Activated CD8-positive, alpha-beta T cell treated with anti-CD3 and anti-CD28 coated beads, Interleukin-2, amount 10 ng/mL, durations not matched to agents 7 days and 5 days (primary cell): ENCODE results near the gene FTSJ1. TPM values are rescaled to one million over a fixed set of nuclear protein-coding genes. Genes with fewer than 3 reads are reported as not detected.
"Not testable (repeated sequence)": the region's sequence is repeated elsewhere in the genome, so short reads cannot be mapped to it uniquely, and the experiment has no call there.

Source experiments
- ATAC-seq: fragments of 150-1000 bp; cut with Tn5 transposase; one replicate; pipeline ENCODE4 v1.10.0; 2021; ENCODE audit warnings: moderate library complexity
- CTCF ChIA-PET: fragments of 350-600 bp; sonication (Branson Sonifier 250); formaldehyde crosslinking; loops from one replicate; lab custom pipeline; 2021; ENCODE audit warnings: antibody characterized with exemption; lab: Charles Lee
- POLR2A ChIA-PET: fragments of 350-600 bp; sonication (Branson Sonifier 250); formaldehyde crosslinking; loops from one replicate; lab custom pipeline; 2021; ENCODE audit warnings: antibody characterized with exemption; lab: Charles Lee
- DNase-seq: peaks from one replicate; pipeline ENCODE4 v3.0.0-alpha.2; 2020
- H3K27ac Mint-ChIP-seq: one replicate; pipeline ENCODE4 v1.8.0; 2021; ENCODE audit warnings: mild to moderate bottlenecking, mixed read lengths
- H3K27me3 Mint-ChIP-seq: one replicate; pipeline ENCODE4 v1.8.0; 2021; ENCODE audit warnings: low read depth, mixed read lengths
- H3K36me3 Mint-ChIP-seq: one replicate; pipeline ENCODE4 v1.8.0; 2021; ENCODE audit warnings: low read depth, mixed read lengths
- H3K4me1 Mint-ChIP-seq: one replicate; pipeline ENCODE4 v1.8.0; 2021; ENCODE audit warnings: low read depth, mixed read lengths
- H3K4me3 Mint-ChIP-seq: one replicate; pipeline ENCODE4 v1.8.0; 2021; ENCODE audit warnings: mild to moderate bottlenecking, mixed read lengths
- H3K9me3 Mint-ChIP-seq: one replicate; pipeline ENCODE4 v1.8.0; 2022; ENCODE audit warnings: mixed read lengths; ENCODE audit not compliant: insufficient read depth
- total RNA-seq, 2 experiments: library from RNA; stranded (reverse); gene quantifications; one replicate each; pipeline ENCODE4 v1.2.3, GENCODE V29; 2021

Gene FTSJ1
- total RNA-seq, 2 experiments from 2014 or later: 64.9 to 72.0 TPM

GRCh38 chrX:48515842-48516241, 39.8 kb downstream of the FTSJ1 start:
- no peaks in the 10 kb centered on the region for H3K9me3 Mint-ChIP-seq
- H3K4me3 Mint-ChIP-seq: no peak overlapping the region
- ATAC-seq (no peak), DNase-seq (no peak)
- H3K27ac Mint-ChIP-seq: no peak overlapping the region
- peaks cover 47% of the 10 kb centered on the region for H3K4me1 Mint-ChIP-seq
- peaks cover 34% of the 10 kb centered on the region for H3K36me3 Mint-ChIP-seq
- no peaks in the 10 kb centered on the region for H3K27me3 Mint-ChIP-seq
- CTCF ChIA-PET: no interaction called here
- POLR2A ChIA-PET: no interaction called here

- H3K4me1 Mint-ChIP-seq: peaks cover 47% of the 10 kb centered on the region
- no peak for ATAC-seq
- H3K4me3 Mint-ChIP-seq: no peak overlapping the region
- no peak for DNase-seq
- H3K27me3 Mint-ChIP-seq: no peaks in the 10 kb centered on the region
- H3K36me3 Mint-ChIP-seq: peaks cover 33% of the 10 kb centered on the region
- H3K9me3 Mint-ChIP-seq: no peaks in the 10 kb centered on the region
- ChIA-PET CTCF (no interaction called here), POLR2A (no interaction called here)
- H3K27ac Mint-ChIP-seq: peak overlapping the region; percentile 48
Observed at GRCh38 chrX:48516285-48516684, 40.3 kb downstream of the FTSJ1 start.

GRCh38 chrX:48516987-48517386, 41.0 kb downstream of the FTSJ1 start:
- Mint-ChIP-seq H3K9me3 (no peaks in the 10 kb centered on the region), H3K36me3 (peaks cover 28% of the 10 kb centered on the region), H3K4me1 (peaks cover 43% of the 10 kb centered on the region), H3K27me3 (no peaks in the 10 kb centered on the region), H3K4me3 (no peak overlapping the region), H3K27ac (peak overlapping the region; percentile 34)
- CTCF ChIA-PET: no interaction called here
- ATAC-seq (no peak), DNase-seq (no peak)
- POLR2A ChIA-PET: no interaction called here

GRCh38 chrX:48519481-48519880, 43.5 kb downstream of the FTSJ1 start:
- H3K27me3 Mint-ChIP-seq, CTCF ChIA-PET, POLR2A ChIA-PET, ATAC-seq, DNase-seq, H3K9me3 Mint-ChIP-seq, H3K4me3 Mint-ChIP-seq: not testable (repeated sequence)
- H3K27ac Mint-ChIP-seq: peak overlapping the region; percentile 99
- H3K36me3 Mint-ChIP-seq: peaks cover 35% of the 10 kb centered on the region
- H3K4me1 Mint-ChIP-seq: peaks cover 45% of the 10 kb centered on the region

- DNase-seq: peak; percentile 46
- Mint-ChIP-seq H3K27ac (peak overlapping the region; percentile 99), H3K4me3 (peak overlapping the region; percentile 89), H3K27me3 (no peaks in the 10 kb centered on the region), H3K4me1 (peaks cover 42% of the 10 kb centered on the region), H3K9me3 (no peaks in the 10 kb centered on the region), H3K36me3 (peaks cover 39% of the 10 kb centered on the region)
- POLR2A ChIA-PET: interaction anchor here (2.7 kb wide), 1 partner anchor 19 kb away, joined by 20 read pairs; the partner anchor contains the start of gene TBC1D25
- CTCF ChIA-PET: interaction anchor here (2.6 kb wide), 1 partner anchor 19 kb away, joined by 11 read pairs; the partner anchor contains the start of gene TBC1D25
- ATAC-seq: no peak
Observed at GRCh38 chrX:48520455-48520854, 44.5 kb downstream of the FTSJ1 start.

GRCh38 chrX:48520976-48521352, 45.0 kb downstream of the FTSJ1 start:
- H3K4me1 Mint-ChIP-seq: peaks cover 43% of the 10 kb centered on the region
- POLR2A ChIA-PET: interaction anchor here (0.7 to 2.7 kb wide), 3 partner anchors 8 to 53 kb away, joined by 4 to 20 read pairs (median 9); partner anchors contain the start of genes RBM3 and TBC1D25
- no peaks in the 10 kb centered on the region for H3K27me3 Mint-ChIP-seq
- peak overlapping the region; percentile 99 for H3K27ac Mint-ChIP-seq
- no peaks in the 10 kb centered on the region for H3K9me3 Mint-ChIP-seq
- H3K36me3 Mint-ChIP-seq: peaks cover 41% of the 10 kb centered on the region
- CTCF ChIA-PET: interaction anchor here (2.6 kb wide), 1 partner anchor 19 kb away, joined by 11 read pairs; the partner anchor contains the start of gene TBC1D25
- DNase-seq (no peak), ATAC-seq (peak; percentile 1)
- peak overlapping the region; percentile 89 for H3K4me3 Mint-ChIP-seq

- POLR2A ChIA-PET: interaction anchor here (0.5 to 2.7 kb wide), 6 partner anchors 8 to 53 kb away, joined by 3 to 20 read pairs (median 4); partner anchors contain the start of genes RBM3, SLC38A5 and TBC1D25
- ATAC-seq: peak; percentile 97
- DNase-seq: peak; percentile 96
- peaks cover 41% of the 10 kb centered on the region for H3K36me3 Mint-ChIP-seq
- peaks cover 43% of the 10 kb centered on the region for H3K4me1 Mint-ChIP-seq
- no peaks in the 10 kb centered on the region for H3K9me3 Mint-ChIP-seq
- CTCF ChIA-PET: interaction anchor here (2.6 kb wide), 1 partner anchor 18 kb away, joined by 11 read pairs; the partner anchor contains the start of gene TBC1D25
- H3K4me3 Mint-ChIP-seq: peak within 1 kb of the TSS; percentile 89
- H3K27ac Mint-ChIP-seq: peak within 1 kb of the TSS; percentile 99
- H3K27me3 Mint-ChIP-seq: no peaks in the 10 kb centered on the region
Observed at GRCh38 chrX:48521353-48522243, 45.6 kb downstream of the FTSJ1 start, which contains the start of gene EBP. TSS of gene EBP (plus strand) at chrX:48521808. CDS start at chrX:48523772, 1,964 bp downstream.

- H3K4me3 Mint-ChIP-seq: peak overlapping the region; percentile 89
- H3K4me1 Mint-ChIP-seq: peaks cover 41% of the 10 kb centered on the region
- no peaks in the 10 kb centered on the region for H3K9me3 Mint-ChIP-seq
- ChIA-PET POLR2A (interaction anchor here (0.5 to 2.7 kb wide), 4 partner anchors 17 to 52 kb away, joined by 3 to 20 read pairs (median 6); partner anchors contain the start of genes RBM3 and TBC1D25), CTCF (interaction anchor here (0.8 to 2.6 kb wide), 2 partner anchors 17 to 48 kb away, joined by 4 to 11 read pairs; partner anchors contain the start of gene TBC1D25)
- peaks cover 45% of the 10 kb centered on the region for H3K36me3 Mint-ChIP-seq
- no peak for ATAC-seq
- DNase-seq: no peak
- no peaks in the 10 kb centered on the region for H3K27me3 Mint-ChIP-seq
- H3K27ac Mint-ChIP-seq: peak overlapping the region; percentile 99
Observed at GRCh38 chrX:48522291-48522690, 46.3 kb downstream of the FTSJ1 start.

GRCh38 chrX:48523682-48524081, 47.7 kb downstream of the FTSJ1 start:
- DNase-seq (no peak), ATAC-seq (no peak)
- H3K27me3 Mint-ChIP-seq: no peaks in the 10 kb centered on the region
- peak overlapping the region; percentile 80 for H3K27ac Mint-ChIP-seq
- CTCF ChIA-PET: no interaction called here
- peaks cover 44% of the 10 kb centered on the region for H3K4me1 Mint-ChIP-seq
- POLR2A ChIA-PET: no interaction called here
- no peaks in the 10 kb centered on the region for H3K9me3 Mint-ChIP-seq
- peaks cover 53% of the 10 kb centered on the region for H3K36me3 Mint-ChIP-seq
- peak overlapping the region; percentile 89 for H3K4me3 Mint-ChIP-seq

GRCh38 chrX:48525853-48526252, 49.9 kb downstream of the FTSJ1 start:
- H3K4me3 Mint-ChIP-seq: peak overlapping the region; percentile 12
- ATAC-seq, DNase-seq, H3K27me3 Mint-ChIP-seq, H3K27ac Mint-ChIP-seq, CTCF ChIA-PET, POLR2A ChIA-PET, H3K9me3 Mint-ChIP-seq: not testable (repeated sequence)
- H3K36me3 Mint-ChIP-seq: peaks cover 49% of the 10 kb centered on the region
- H3K4me1 Mint-ChIP-seq: peaks cover 35% of the 10 kb centered on the region

GRCh38 chrX:48530736-48531135, 54.7 kb downstream of the FTSJ1 start:
- Mint-ChIP-seq H3K4me3 (no peak overlapping the region), H3K9me3 (no peaks in the 10 kb centered on the region), H3K27me3 (no peaks in the 10 kb centered on the region), H3K4me1 (peaks cover 47% of the 10 kb centered on the region), H3K27ac (no peak overlapping the region), H3K36me3 (peaks cover 30% of the 10 kb centered on the region)
- ATAC-seq (no peak), DNase-seq (no peak)
- CTCF ChIA-PET: no interaction called here
- POLR2A ChIA-PET: interaction anchor here (0.6 to 1.0 kb wide), 2 partner anchors 9 to 33 kb away, joined by 3 read pairs; partner anchors contain the start of gene TBC1D25
